Measurements from ENCODE around the gene UPK1B.

DNA sequence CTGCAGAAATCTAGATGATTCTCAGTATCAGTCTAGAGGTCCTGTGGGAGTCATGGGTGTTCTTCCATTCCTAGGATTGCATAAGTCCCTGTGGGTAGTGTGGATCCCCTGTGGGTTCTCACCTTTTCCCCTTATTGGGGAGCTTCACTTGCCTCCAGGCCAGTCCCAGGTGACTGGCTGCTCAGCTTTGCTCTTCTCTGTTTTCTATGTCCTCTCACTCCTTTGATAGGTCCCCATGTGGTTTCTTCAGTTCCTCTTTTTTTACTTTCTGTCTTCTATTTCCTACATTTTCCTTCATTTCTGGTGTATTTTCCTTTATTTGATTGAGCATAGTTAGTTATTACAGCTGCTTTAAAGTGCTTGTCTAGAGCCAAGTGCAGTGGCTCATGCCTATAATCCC, 16.5 kb upstream of the UPK1B start:
- no peak for TF ChIP-seq ELF4 (CRISPR knock-in tag; IDR thresholded peaks at IDR 0.05; ENCODE audit: low read depth)
- TF ChIP-seq, protein P1, sequence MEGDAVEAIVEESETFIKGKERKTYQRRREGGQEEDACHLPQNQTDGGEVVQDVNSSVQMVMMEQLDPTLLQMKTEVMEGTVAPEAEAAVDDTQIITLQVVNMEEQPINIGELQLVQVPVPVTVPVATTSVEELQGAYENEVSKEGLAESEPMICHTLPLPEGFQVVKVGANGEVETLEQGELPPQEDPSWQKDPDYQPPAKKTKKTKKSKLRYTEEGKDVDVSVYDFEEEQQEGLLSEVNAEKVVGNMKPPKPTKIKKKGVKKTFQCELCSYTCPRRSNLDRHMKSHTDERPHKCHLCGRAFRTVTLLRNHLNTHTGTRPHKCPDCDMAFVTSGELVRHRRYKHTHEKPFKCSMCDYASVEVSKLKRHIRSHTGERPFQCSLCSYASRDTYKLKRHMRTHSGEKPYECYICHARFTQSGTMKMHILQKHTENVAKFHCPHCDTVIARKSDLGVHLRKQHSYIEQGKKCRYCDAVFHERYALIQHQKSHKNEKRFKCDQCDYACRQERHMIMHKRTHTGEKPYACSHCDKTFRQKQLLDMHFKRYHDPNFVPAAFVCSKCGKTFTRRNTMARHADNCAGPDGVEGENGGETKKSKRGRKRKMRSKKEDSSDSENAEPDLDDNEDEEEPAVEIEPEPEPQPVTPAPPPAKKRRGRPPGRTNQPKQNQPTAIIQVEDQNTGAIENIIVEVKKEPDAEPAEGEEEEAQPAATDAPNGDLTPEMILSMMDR (IDR thresholded peaks at IDR 0.05), result no peak
- TF ChIP-seq, protein P2, sequence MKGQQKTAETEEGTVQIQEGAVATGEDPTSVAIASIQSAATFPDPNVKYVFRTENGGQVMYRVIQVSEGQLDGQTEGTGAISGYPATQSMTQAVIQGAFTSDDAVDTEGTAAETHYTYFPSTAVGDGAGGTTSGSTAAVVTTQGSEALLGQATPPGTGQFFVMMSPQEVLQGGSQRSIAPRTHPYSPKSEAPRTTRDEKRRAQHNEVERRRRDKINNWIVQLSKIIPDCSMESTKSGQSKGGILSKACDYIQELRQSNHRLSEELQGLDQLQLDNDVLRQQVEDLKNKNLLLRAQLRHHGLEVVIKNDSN (CRISPR knock-in tag; IDR thresholded peaks at IDR 0.05), result no peak
- TF ChIP-seq, protein P3, sequence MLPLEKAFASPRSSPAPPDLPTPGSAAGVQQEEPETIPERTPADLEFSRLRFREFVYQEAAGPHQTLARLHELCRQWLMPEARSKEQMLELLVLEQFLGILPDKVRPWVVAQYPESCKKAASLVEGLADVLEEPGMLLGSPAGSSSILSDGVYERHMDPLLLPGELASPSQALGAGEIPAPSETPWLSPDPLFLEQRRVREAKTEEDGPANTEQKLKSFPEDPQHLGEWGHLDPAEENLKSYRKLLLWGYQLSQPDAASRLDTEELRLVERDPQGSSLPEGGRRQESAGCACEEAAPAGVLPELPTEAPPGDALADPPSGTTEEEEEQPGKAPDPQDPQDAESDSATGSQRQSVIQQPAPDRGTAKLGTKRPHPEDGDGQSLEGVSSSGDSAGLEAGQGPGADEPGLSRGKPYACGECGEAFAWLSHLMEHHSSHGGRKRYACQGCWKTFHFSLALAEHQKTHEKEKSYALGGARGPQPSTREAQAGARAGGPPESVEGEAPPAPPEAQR (CRISPR knock-in tag; IDR thresholded peaks at IDR 0.05), result no peak
- TF ChIP-seq SMAD3 (CRISPR knock-in tag; IDR thresholded peaks at IDR 0.05; ENCODE audit: borderline replicate concordance), result no peak
- TF ChIP-seq NFYB (CRISPR knock-in tag; conservative IDR thresholded peaks at IDR 0.05; ENCODE audit: low read depth), result no peak
- TF ChIP-seq, protein P4, sequence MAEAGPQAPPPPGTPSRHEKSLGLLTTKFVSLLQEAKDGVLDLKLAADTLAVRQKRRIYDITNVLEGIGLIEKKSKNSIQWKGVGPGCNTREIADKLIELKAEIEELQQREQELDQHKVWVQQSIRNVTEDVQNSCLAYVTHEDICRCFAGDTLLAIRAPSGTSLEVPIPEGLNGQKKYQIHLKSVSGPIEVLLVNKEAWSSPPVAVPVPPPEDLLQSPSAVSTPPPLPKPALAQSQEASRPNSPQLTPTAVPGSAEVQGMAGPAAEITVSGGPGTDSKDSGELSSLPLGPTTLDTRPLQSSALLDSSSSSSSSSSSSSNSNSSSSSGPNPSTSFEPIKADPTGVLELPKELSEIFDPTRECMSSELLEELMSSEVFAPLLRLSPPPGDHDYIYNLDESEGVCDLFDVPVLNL (CRISPR knock-in tag; IDR thresholded peaks at IDR 0.05; ENCODE audit: borderline replicate concordance, low read depth), result no peak
- TF ChIP-seq, protein P5, sequence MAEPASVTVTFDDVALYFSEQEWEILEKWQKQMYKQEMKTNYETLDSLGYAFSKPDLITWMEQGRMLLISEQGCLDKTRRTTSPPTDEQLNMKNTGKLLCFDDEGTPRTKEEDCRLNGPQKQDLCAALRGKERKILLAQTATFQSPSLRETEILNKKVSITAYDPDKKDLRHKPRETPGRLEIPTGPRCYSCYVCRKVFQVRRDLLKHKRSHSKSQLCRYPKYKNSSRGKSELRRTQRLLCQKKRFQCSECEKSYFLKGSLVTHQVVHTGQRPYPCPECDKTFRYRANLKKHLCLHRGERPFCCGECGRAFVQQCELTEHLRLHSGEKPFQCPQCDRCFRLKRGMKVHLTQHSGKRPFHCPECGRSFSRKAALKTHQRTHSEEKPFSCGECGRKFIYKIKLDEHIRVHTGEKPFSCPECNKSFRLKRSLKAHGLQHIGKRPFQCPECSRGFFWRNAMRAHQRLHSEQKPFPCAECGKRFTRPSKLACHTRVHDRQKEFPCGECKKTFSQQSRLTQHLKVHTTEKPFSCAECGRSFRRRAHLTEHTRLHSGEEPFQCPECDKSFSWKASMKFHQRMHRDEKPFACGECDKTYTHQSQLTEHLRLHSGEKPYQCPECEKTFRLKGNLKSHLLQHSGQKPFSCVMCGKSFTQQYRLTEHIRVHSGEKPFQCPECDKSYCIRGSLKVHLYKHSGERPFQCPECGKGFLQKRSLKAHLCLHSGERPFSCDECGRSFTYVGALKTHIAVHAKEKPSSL (CRISPR knock-in tag; conservative IDR thresholded peaks at IDR 0.05), result no peak
- TF ChIP-seq ZBTB21 (CRISPR knock-in tag; IDR thresholded peaks at IDR 0.05; ENCODE audit: borderline replicate concordance), result no peak

Data from WTC11 (cell line).